Inferior parietal cortex (tissue), 1 donor: ENCODE results near the gene AEN.

Experiments used
- DNase-seq: peaks from one replicate; pipeline ENCODE4 v3.0.0-alpha.2; 2016; ENCODE audit errors: extremely low spot score

The AEN gene

GRCh38 chr15:88620995-88621772 is at the start of gene AEN:
AEN (plus strand) TSS chr15:88621340; CDS start chr15:88626210, 4,870 bp downstream.
- peak; percentile 96 for DNase-seq

DNA sequence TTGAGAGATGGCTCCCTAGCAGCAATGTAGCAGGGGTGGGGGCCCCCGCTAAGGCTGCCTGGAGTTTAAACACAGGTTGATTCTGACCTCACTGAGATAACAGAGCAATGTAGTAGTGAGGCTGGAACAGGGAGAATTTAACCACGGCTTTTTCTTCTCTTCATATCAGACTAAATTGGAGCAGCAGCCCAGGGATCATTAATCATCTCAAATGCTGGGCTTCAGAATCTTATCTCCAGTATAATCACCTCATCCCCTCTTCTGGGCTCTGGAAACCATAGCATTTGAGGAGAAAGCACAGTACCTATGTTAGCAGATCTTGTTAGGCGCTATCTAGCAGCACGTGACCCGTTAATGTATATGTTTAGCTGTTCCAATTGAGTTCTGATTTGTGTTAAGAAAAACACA is 49.3 kb upstream of the AEN start:
- no peak for DNase-seq

DNA sequence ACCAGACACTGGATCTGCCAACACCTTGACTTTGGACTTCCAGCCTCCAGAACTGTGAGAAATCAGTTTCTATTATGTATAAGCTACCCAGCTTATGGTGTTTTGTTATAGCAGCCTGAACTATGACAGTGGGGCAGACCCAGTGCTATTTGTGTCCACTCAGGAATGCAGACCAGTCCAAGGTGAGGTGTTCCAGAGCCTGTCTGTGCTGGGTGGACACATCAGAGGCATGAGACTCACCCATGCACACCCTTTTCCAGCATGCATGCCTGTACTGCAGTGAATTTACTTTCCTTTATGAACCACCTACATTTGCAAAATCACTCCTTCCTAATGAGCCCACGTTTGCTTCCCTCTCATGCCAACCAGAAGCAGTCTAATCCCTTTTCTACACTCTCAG is 47.1 kb upstream of the AEN start:
- no peak for DNase-seq

DNA sequence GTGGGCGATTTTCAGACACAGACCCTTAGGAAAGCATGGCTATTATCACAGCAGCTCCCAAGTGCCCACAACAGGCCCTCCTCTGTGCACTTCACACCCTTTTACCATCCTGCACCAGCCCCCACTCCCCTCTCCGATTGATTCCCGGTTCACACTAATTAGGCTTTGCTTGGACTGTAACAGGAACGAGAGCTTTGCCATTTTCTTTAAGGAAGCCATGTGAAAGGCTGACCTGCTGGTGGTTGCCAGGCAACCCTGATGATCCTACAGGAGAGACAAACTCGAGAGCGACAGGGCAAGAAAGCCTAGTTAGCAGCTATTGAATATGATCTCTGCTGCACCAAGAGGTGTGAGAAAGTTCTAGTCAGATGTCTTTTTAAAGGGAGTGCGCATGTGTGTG is 46.5 kb upstream of the AEN start:
- no peak for DNase-seq

DNA sequence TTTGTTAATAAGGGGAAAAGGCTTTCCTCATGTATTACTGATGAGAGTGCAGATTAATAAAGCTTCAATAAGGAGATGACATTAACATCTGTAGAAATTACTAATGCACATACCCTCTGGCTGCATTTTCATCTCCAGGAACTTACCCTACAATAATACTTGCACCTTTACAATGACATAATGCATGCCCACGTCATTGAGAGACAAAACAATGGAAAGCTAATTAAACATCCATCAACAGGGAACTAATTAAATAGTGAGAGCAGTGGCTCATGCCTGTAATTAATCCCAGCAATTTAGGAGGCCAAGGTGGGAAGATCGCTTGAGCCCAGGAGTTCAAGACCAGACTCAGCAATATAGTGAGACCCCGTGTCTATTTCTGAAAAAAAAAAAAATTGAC is 41.8 kb upstream of the AEN start:
- DNase-seq, result no peak

- DNase-seq, result no peak
Observed at GRCh38 chr15:88580532-88580931, 40.6 kb upstream of the AEN start.

- DNase-seq, result no peak
Observed at GRCh38 chr15:88586401-88587162, 34.6 kb upstream of the AEN start.

DNA sequence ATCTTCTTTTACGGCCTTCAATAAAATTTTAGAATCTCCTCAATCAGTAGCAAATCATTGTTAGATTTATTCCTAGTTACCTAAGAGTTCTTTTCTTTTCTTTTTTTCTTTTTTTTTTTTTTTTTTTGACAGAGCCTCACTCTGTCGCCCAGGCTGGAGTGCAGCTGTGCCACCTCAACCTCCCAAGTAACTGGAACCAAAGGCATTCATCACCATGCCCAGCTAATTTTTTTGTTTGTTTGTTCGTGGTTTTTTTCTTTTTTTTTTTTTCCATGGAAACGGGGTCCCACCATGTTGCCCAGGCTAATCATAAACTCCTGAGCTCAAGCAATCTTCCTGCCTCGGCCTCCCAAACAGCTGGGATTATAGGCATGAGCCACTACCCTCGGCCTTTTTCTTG is 30.4 kb upstream of the AEN start:
- DNase-seq, result no peak

- DNase-seq, result no peak
Observed at GRCh38 chr15:88591384-88591783, 29.8 kb upstream of the AEN start.

DNA sequence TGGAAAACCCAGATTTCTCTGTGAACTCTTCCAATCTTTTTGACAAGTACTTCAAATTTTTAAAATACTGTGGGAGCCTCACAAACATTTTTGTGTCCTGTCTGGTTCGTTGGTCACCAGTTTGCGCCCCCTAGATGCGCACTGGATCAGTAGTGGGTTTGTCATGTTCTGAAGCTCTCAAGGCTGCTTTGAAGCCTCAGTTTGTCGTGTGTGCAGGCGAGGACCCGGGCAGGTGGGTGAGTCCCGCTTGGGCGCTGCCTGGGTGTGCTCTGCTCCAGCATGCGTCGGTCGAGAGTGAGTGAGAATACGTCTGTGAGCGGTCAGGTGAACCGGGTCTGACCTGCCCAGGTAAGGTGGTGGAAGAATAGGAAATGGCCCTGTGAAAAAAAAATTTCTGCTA is 17.3 kb upstream of the AEN start:
- no peak for DNase-seq

DNA sequence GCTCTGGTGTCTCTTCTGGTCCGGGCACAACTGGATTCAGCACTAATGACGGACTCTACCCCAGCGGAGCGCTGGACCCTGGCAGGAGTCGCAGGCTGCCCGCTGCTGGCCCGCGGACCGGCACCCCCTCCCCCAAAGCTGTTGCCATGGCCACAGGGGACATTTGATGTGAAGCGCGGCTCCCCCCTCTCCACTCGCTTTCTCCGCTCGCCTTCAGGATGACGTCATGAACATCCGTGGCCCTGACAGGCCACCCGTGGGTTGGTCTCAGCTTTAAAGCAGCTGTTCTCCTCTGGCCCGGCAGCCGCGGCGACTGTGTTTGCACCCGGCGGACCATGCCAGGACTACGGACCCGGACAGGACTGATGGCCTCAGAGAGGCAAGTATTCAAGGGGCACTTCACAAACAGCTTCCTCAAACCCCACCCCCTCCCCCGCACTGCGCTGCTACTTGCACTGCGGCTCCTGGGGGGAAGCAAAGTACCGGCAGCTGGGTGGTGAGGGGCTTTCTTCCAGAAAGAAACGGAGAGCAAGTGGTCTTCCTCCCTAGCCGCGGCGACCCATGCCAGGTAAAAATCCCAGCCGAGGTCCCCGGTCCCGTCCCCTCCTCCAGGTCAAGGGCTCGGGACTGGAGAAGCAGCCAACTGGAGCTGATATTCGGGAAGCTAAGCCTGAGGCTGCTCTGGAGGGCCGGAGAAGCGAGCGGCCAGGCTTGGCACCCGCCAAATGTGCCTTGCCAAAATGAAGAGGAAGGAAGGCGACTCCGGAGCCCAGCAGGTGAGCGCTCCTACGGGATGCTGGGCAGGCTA is 16.6 kb upstream of the AEN start:
- no peak for DNase-seq

GRCh38 chr15:88605189-88606069 is 15.7 kb upstream of the AEN start:
- no peak for DNase-seq

GRCh38 chr15:88606070-88606794 is 14.9 kb upstream of the AEN start:
- no peak for DNase-seq

- no peak for DNase-seq
Observed at GRCh38 chr15:88607951-88608350, 13.2 kb upstream of the AEN start.

- DNase-seq, result no peak
Observed at GRCh38 chr15:88608607-88609181, 12.4 kb upstream of the AEN start.

GRCh38 chr15:88609344-88610090 is 11.6 kb upstream of the AEN start:
- DNase-seq, result no peak

GRCh38 chr15:88610701-88611231 is 10.4 kb upstream of the AEN start:
- DNase-seq, result no peak

- DNase-seq, result no peak
Observed at GRCh38 chr15:88612186-88612796, 8.8 kb upstream of the AEN start.
